Panc1 (cell line): ENCODE data around the gene GAP43. TPM values are rescaled to one million over a fixed set of nuclear protein-coding genes. Genes with fewer than 3 reads are reported as not detected.

Experiments used
- ATAC-seq: fragments of 200-7000 bp; cut with Tn5 transposase; 2 replicates; pipeline ENCODE4 v1.9.1; 2020; ENCODE audit warnings: mild to moderate bottlenecking, moderate library complexity
- BruUV-seq: library from RNA; stranded (reverse); fragments of 400-500 nt; replicated peaks from 2 replicates; lab custom pipeline; 2021; lab: Mats Ljungman, UMichigan
- CTCF ChIA-PET: fragments of 300-600 bp; sonication (Branson Sonifier 250); formaldehyde crosslinking; loops from one replicate; lab custom pipeline; 2022; ENCODE audit warnings: antibody characterized with exemption; lab: Charles Lee
- POLR2A ChIA-PET: fragments of 300-600 bp; sonication (Branson Sonifier 250); formaldehyde crosslinking; loops from one replicate; lab custom pipeline; 2022; ENCODE audit warnings: antibody characterized with exemption; lab: Charles Lee
- DNase-seq: peaks from one replicate; pipeline ENCODE4 v3.0.0-alpha.2; 2010; ENCODE audit warnings: low read depth, low spot score
- H3K27ac ChIP-seq: 2 replicates; pipeline ENCODE4 v1.5.1; 2011; ENCODE audit warnings: mild to moderate bottlenecking, low read length, inconsistent platforms
- H3K27me3 ChIP-seq: fragments of 200-500 bp; sonication (Bioruptor generic); 2 replicates; pipeline ENCODE4 v1.6.0; 2014; ENCODE audit warnings: low read length, inconsistent platforms; ENCODE audit not compliant: control insufficient read depth, insufficient read depth
- H3K36me3 ChIP-seq: fragments of 200-500 bp; sonication (Bioruptor generic); 2 replicates; pipeline ENCODE4 v1.5.1; 2014; ENCODE audit warnings: inconsistent platforms, mild to moderate bottlenecking, low read length, moderate library complexity; ENCODE audit not compliant: control insufficient read depth, insufficient read depth
- H3K4me1 ChIP-seq: 2 replicates; pipeline ENCODE4 v1.5.1; 2011; ENCODE audit warnings: inconsistent platforms, mild to moderate bottlenecking, low read length, moderate library complexity; ENCODE audit not compliant: control insufficient read depth, insufficient read depth
- H3K4me3 ChIP-seq, 2 experiments: 2 replicates each; pipeline ENCODE4 v1.5.1; 2011 to 2012; ENCODE audit warnings: low read depth in 2 of 2, low read length in 2 of 2, mild to moderate bottlenecking in 2 of 2, inconsistent platforms in 1 of 2, moderate library complexity in 1 of 2
- H3K9me3 ChIP-seq: fragments of 200-500 bp; sonication (Bioruptor generic); 2 replicates; pipeline ENCODE4 v1.5.1; 2014; ENCODE audit warnings: low read depth, mild to moderate bottlenecking, inconsistent platforms, low read length, moderate library complexity; ENCODE audit not compliant: control insufficient read depth, insufficient read depth
- CTCF ChIP-seq: fragments of 450-650 bp; IDR thresholded peaks from 2 replicates; pipeline ENCODE4 v1.5.1; 2017; ENCODE audit warnings: mild to moderate bottlenecking
- POLR2AphosphoS5 ChIP-seq: IDR thresholded peaks from 2 replicates; pipeline ENCODE4 v1.6.1; 2012; ENCODE audit warnings: mild to moderate bottlenecking, low read depth, low read length, moderate library complexity
- REST ChIP-seq, 2 experiments: IDR thresholded peaks; 2 replicates each; pipeline ENCODE4 v1.6.1; 2011 to 2012; ENCODE audit warnings: low read depth in 2 of 2, control low read depth in 1 of 2, low read length in 1 of 2, mild to moderate bottlenecking in 1 of 2, moderate library complexity in 1 of 2; ENCODE audit not compliant: insufficient read depth in 1 of 2
- SIN3A ChIP-seq: IDR thresholded peaks from 2 replicates; pipeline ENCODE4 v1.6.1; 2012; ENCODE audit warnings: low read depth, mild to moderate bottlenecking, low read length, moderate library complexity, borderline replicate concordance; ENCODE audit not compliant: insufficient read depth
- TCF7L2 ChIP-seq: IDR thresholded peaks from 2 replicates; pipeline ENCODE4 v1.6.1; 2011; ENCODE audit warnings: mild to moderate bottlenecking, low read depth, low read length, inconsistent platforms
- in situ Hi-C: cut with HindIII; loops from 2 replicates; pipeline ENCODE4 v1.10.0; 2016; ENCODE audit warnings: low sequenced_read_pairs, low pct_unique_long_range_greater_than_20kb
- intact Hi-C: fragments of 100-400 bp; cut with micrococcal nuclease; formaldehyde crosslinking; loops from one replicate; pipeline ENCODE4 v1.10.0; 2022; ENCODE audit not compliant: unreplicated experiment
- total RNA-seq: library from RNA; stranded (reverse); gene quantifications from one replicate; pipeline ENCODE4 v1.2.1, GENCODE V29; 2021; ENCODE audit not compliant: unreplicated experiment

Gene GAP43
- total RNA-seq, 1 experiment from 2014 or later = not detected

GRCh38 chr3:115713284-115713683, 90.0 kb downstream of the GAP43 start:
- POLR2A ChIA-PET = no interaction called here
- Histone ChIP-seq H3K36me3 (no peaks in the 10 kb centered on the region), H3K4me1 (no peaks in the 10 kb centered on the region), H3K27ac (no peak overlapping the region), H3K9me3 (no peaks in the 10 kb centered on the region), H3K27me3 (no peaks in the 10 kb centered on the region), H3K4me3 (no peak overlapping the region)
- intact Hi-C loops = no loop called here
- BruUV-seq = no TSS peak
- CTCF ChIA-PET = no interaction called here
- DNase-seq (no peak), ATAC-seq (no peak)
- in situ Hi-C loops = no loop called here
- no peak for TF ChIP-seq POLR2AphosphoS5
- no peak for TF ChIP-seq REST (IDR thresholded peaks at IDR 0.05; ENCODE audit: insufficient read depth in 1 of 2, low read depth in 2 of 2, low read length in 1 of 2)
- TF ChIP-seq SIN3A = no peak
- TF ChIP-seq TCF7L2 = no peak
- TF ChIP-seq CTCF = no peak

- Histone ChIP-seq H3K36me3 (no peaks in the 10 kb centered on the region), H3K9me3 (no peaks in the 10 kb centered on the region), H3K4me1 (no peaks in the 10 kb centered on the region), H3K27me3 (peaks cover under 1% of the 10 kb centered on the region; the same call in 1 of the 2 replicates), H3K27ac (no peak overlapping the region), H3K4me3 (no peak overlapping the region)
- BruUV-seq = no TSS peak
- intact Hi-C loops (no loop called here), in situ Hi-C loops (no loop called here)
- no peak for DNase-seq
- ChIA-PET POLR2A (no interaction called here), CTCF (no interaction called here)
- ATAC-seq = no peak
- TF ChIP-seq REST (IDR thresholded peaks at IDR 0.05; ENCODE audit: insufficient read depth in 1 of 2, low read depth in 2 of 2, low read length in 1 of 2) (no peak), TCF7L2 (no peak), SIN3A (no peak), CTCF (no peak), POLR2AphosphoS5 (no peak)
Observed at GRCh38 chr3:115715241-115715745, 92.0 kb downstream of the GAP43 start.
